Measurements from ENCODE around the gene RGPD8.
"Not testable (repeated sequence)": the region's sequence is repeated elsewhere in the genome, so short reads cannot be mapped to it uniquely, and the experiment has no call there.

The RGPD8 gene

GRCh38 chr2:112433480-112433879 lies at the start of gene RGPD8:
Gene RGPD8, minus strand, starts transcription at chr2:112433645. Its CDS starts 192 bp downstream, at chr2:112433453.
- DNase-seq: peak; percentile 59

GRCh38 chr2:112483042-112483473 lies 49.6 kb upstream of the RGPD8 start:
- peak; percentile 10 for DNase-seq

- peak; percentile 16 for DNase-seq
Observed at GRCh38 chr2:112482309-112483041, 49.0 kb upstream of the RGPD8 start.

GRCh38 chr2:112481528-112482233 lies 48.2 kb upstream of the RGPD8 start, which contains the start of gene TTL:
Gene TTL, plus strand, starts transcription at chr2:112482156. Its CDS starts 189 bp downstream, at chr2:112482345.
- peak; percentile 64 for DNase-seq

- peak; percentile 84 for DNase-seq
Observed at GRCh38 chr2:112481050-112481527, 47.6 kb upstream of the RGPD8 start.

GRCh38 chr2:112480530-112481049 lies 47.1 kb upstream of the RGPD8 start:
- DNase-seq: no peak

- no peak for DNase-seq
Observed at GRCh38 chr2:112476434-112476833, 43.0 kb upstream of the RGPD8 start.

- DNase-seq: peak; percentile 43
Observed at GRCh38 chr2:112474844-112475486, 41.5 kb upstream of the RGPD8 start.

- DNase-seq: no peak
Observed at GRCh38 chr2:112472547-112473263, 39.3 kb upstream of the RGPD8 start.

GRCh38 chr2:112465382-112465781 lies 31.9 kb upstream of the RGPD8 start:
- DNase-seq: no peak

- no peak for DNase-seq
Observed at GRCh38 chr2:112463256-112463655, 29.8 kb upstream of the RGPD8 start.

- DNase-seq: no peak
Observed at GRCh38 chr2:112462178-112462577, 28.7 kb upstream of the RGPD8 start.

- DNase-seq: no peak
Observed at GRCh38 chr2:112459372-112459771, 25.9 kb upstream of the RGPD8 start.

- DNase-seq: no peak
Observed at GRCh38 chr2:112454586-112454985, 21.1 kb upstream of the RGPD8 start.

- DNase-seq: no peak
Observed at GRCh38 chr2:112451317-112451716, 17.9 kb upstream of the RGPD8 start.

- no peak for DNase-seq
Observed at GRCh38 chr2:112449854-112450253, 16.4 kb upstream of the RGPD8 start.

- DNase-seq: not testable (repeated sequence)
Observed at GRCh38 chr2:112444256-112444655, 10.8 kb upstream of the RGPD8 start.

GRCh38 chr2:112438603-112439261 lies 5.3 kb upstream of the RGPD8 start:
- not testable (repeated sequence) for DNase-seq

GRCh38 chr2:112437405-112437831 lies 4.0 kb upstream of the RGPD8 start:
- DNase-seq: not testable (repeated sequence)

- not testable (repeated sequence) for DNase-seq
Observed at GRCh38 chr2:112436993-112437392, 3.5 kb upstream of the RGPD8 start.

- not testable (repeated sequence) for DNase-seq
Observed at GRCh38 chr2:112435716-112436431, 2.4 kb upstream of the RGPD8 start.
